H9 (cell line): Measurements from ENCODE around the gene SYCN. TPM values are rescaled to one million over a fixed set of nuclear protein-coding genes. Genes with fewer than 3 reads are reported as not detected.

Source experiments
- DNase-seq: peaks from one replicate; pipeline ENCODE4 v3.0.0-alpha.2; 2017
- H2AFZ ChIP-seq: one replicate; pipeline ENCODE4 v1.6.1; 2013; ENCODE audit warnings: mild to moderate bottlenecking, low read length, control low read depth, moderate library complexity
- H2AK5ac ChIP-seq: 2 replicates; pipeline ENCODE4 v1.6.1; 2013; ENCODE audit warnings: low read length, control low read depth, mixed read lengths; ENCODE audit not compliant: insufficient read length
- H2BK120ac ChIP-seq: one replicate; pipeline ENCODE4 v1.6.1; 2013; ENCODE audit warnings: low read depth, mild to moderate bottlenecking, low read length, control low read depth, inconsistent platforms; ENCODE audit not compliant: poor library complexity, severe bottlenecking
- H2BK12ac ChIP-seq: 2 replicates; pipeline ENCODE4 v1.6.1; 2013; ENCODE audit warnings: low read length, control low read depth, mixed read lengths, low read depth; ENCODE audit not compliant: insufficient read length
- H2BK15ac ChIP-seq: 2 replicates; pipeline ENCODE4 v1.6.1; 2013; ENCODE audit warnings: low read depth, low read length, control low read depth
- H2BK20ac ChIP-seq: one replicate; pipeline ENCODE4 v1.6.1; 2013; ENCODE audit warnings: low read depth, mild to moderate bottlenecking, low read length, control low read depth, inconsistent platforms; ENCODE audit not compliant: poor library complexity, severe bottlenecking
- H2BK5ac ChIP-seq: 2 replicates; pipeline ENCODE4 v1.6.1; 2013; ENCODE audit warnings: low read length, control low read depth, mixed read lengths; ENCODE audit not compliant: insufficient read length
- H3K14ac ChIP-seq: 2 replicates; pipeline ENCODE4 v1.6.1; 2013; ENCODE audit warnings: low read length, control low read depth; ENCODE audit not compliant: insufficient read depth
- H3K18ac ChIP-seq: 2 replicates; pipeline ENCODE4 v1.6.1; 2013; ENCODE audit warnings: low read depth, mild to moderate bottlenecking, mixed read lengths, low read length, control low read depth; ENCODE audit not compliant: insufficient read length
- H3K23ac ChIP-seq: 2 replicates; pipeline ENCODE4 v1.6.1; 2013; ENCODE audit warnings: low read length, control low read depth, mixed read lengths, low read depth; ENCODE audit not compliant: insufficient read length
- H3K23me2 ChIP-seq: 2 replicates; pipeline ENCODE4 v1.6.1; 2013; ENCODE audit warnings: low read depth, mild to moderate bottlenecking, mixed read lengths, low read length, control low read depth; ENCODE audit not compliant: insufficient read length, poor library complexity, severe bottlenecking
- H3K27ac ChIP-seq: 2 replicates; pipeline ENCODE4 v1.5.1; 2013; ENCODE audit warnings: low read length, control low read depth, mixed read lengths, low read depth; ENCODE audit not compliant: insufficient read length
- H3K27me3 ChIP-seq: 2 replicates; pipeline ENCODE4 v1.6.1; 2013; ENCODE audit warnings: low read length, control low read depth, inconsistent platforms; ENCODE audit not compliant: insufficient read depth
- H3K4ac ChIP-seq: 2 replicates; pipeline ENCODE4 v1.6.1; 2013; ENCODE audit warnings: low read depth, mild to moderate bottlenecking, control low read depth, inconsistent platforms, low read length, moderate library complexity
- H3K4me1 ChIP-seq: 2 replicates; pipeline ENCODE4 v1.6.1; 2013; ENCODE audit warnings: low read length, control low read depth, inconsistent platforms; ENCODE audit not compliant: insufficient read depth
- H3K4me2 ChIP-seq: 2 replicates; pipeline ENCODE4 v1.6.1; 2013; ENCODE audit warnings: low read length, control low read depth, mixed read lengths; ENCODE audit not compliant: insufficient read length, insufficient read depth
- H3K56ac ChIP-seq: 2 replicates; pipeline ENCODE4 v1.6.1; 2013; ENCODE audit warnings: low read depth, mild to moderate bottlenecking, mixed read lengths, low read length, control low read depth; ENCODE audit not compliant: insufficient read length
- H3K79me1 ChIP-seq: 2 replicates; pipeline ENCODE4 v1.6.1; 2013; ENCODE audit warnings: low read depth, mild to moderate bottlenecking, moderate library complexity, low read length, control low read depth, inconsistent platforms; ENCODE audit not compliant: insufficient read depth, poor library complexity, severe bottlenecking
- H3K79me2 ChIP-seq: 2 replicates; pipeline ENCODE4 v1.6.1; 2013; ENCODE audit warnings: low read length, control low read depth, inconsistent platforms; ENCODE audit not compliant: insufficient read depth
- H3K9ac ChIP-seq: 2 replicates; pipeline ENCODE4 v1.6.1; 2013; ENCODE audit warnings: low read length, control low read depth, mixed read lengths; ENCODE audit not compliant: insufficient read length; ENCODE audit errors: extremely low read depth
- H3K9me3 ChIP-seq: one replicate; pipeline ENCODE4 v1.6.1; 2013; ENCODE audit warnings: low read depth, low read length, inconsistent platforms; ENCODE audit not compliant: control insufficient read depth
- H3T11ph ChIP-seq: one replicate; pipeline ENCODE4 v1.6.1; 2013; ENCODE audit warnings: mild to moderate bottlenecking, low read length, control low read depth, inconsistent platforms
- H4K20me1 ChIP-seq: one replicate; pipeline ENCODE4 v1.6.1; 2013; ENCODE audit not compliant: control insufficient read depth, insufficient read length, insufficient read depth
- H4K5ac ChIP-seq: 2 replicates; pipeline ENCODE4 v1.6.1; 2013; ENCODE audit warnings: low read depth, mild to moderate bottlenecking, mixed read lengths, low read length, control low read depth; ENCODE audit not compliant: insufficient read length
- H4K8ac ChIP-seq: replicated peaks from 2 replicates; pipeline ENCODE4 v1.6.1; 2013; ENCODE audit warnings: low read length, control low read depth, mixed read lengths, low read depth; ENCODE audit not compliant: insufficient read length
- H4K91ac ChIP-seq: 2 replicates; pipeline ENCODE4 v1.6.1; 2013; ENCODE audit warnings: low read depth, mild to moderate bottlenecking, moderate library complexity, mixed read lengths, low read length, control low read depth; ENCODE audit not compliant: insufficient read length
- H3K27ac Mint-ChIP-seq, 3 experiments: 2 replicates in 2 of 3; 3 replicates in 1 of 3; pipeline ENCODE4 v1.8.0; 2020 to 2021; ENCODE audit warnings: mixed read lengths in 3 of 3, mild to moderate bottlenecking in 1 of 3, moderate library complexity in 1 of 3
- H3K27me3 Mint-ChIP-seq: 2 replicates; pipeline ENCODE4 v1.8.0; 2021; ENCODE audit warnings: low read depth, mild to moderate bottlenecking, moderate library complexity, mixed read lengths
- H3K36me3 Mint-ChIP-seq, 3 experiments: 2 replicates in 2 of 3; 3 replicates in 1 of 3; pipeline ENCODE4 v1.8.0; 2020 to 2021; ENCODE audit warnings: low read depth in 3 of 3, mixed read lengths in 3 of 3; ENCODE audit not compliant: insufficient read depth in 1 of 3
- H3K4me1 Mint-ChIP-seq, 2 experiments: 2 replicates each; pipeline ENCODE4 v1.8.0; 2020; ENCODE audit warnings: mixed read lengths in 2 of 2
- H3K4me3 Mint-ChIP-seq, 2 experiments: 2 replicates in 1 of 2; 3 replicates in 1 of 2; pipeline ENCODE4 v1.8.0; 2020 to 2021; ENCODE audit warnings: mild to moderate bottlenecking in 2 of 2, mixed read lengths in 2 of 2, moderate library complexity in 1 of 2
- H3K9me3 Mint-ChIP-seq, 2 experiments: 2 replicates in 1 of 2; 3 replicates in 1 of 2; pipeline ENCODE4 v1.8.0; 2020; ENCODE audit warnings: mild to moderate bottlenecking in 2 of 2, mixed read lengths in 2 of 2, moderate library complexity in 1 of 2
- CTCF ChIP-seq: fragments of 200-600 bp; sonication (generic); conservative IDR thresholded peaks from 3 replicates; pipeline ENCODE4 v1.8.0; 2021; ENCODE audit warnings: antibody characterized with exemption, mild to moderate bottlenecking
- WGBS: extraction: QIAGEN DNeasy Blood & Tissue Kit; methylation state at CpG from one replicate; pipeline ENCODE4 v1.1.7; 2013; ENCODE audit warnings: missing lambda C conversion rate, low lambda C conversion rate, mixed read lengths; ENCODE audit not compliant: insufficient read length; ENCODE audit errors: extremely low coverage; 5-methylcytosine and 5-hydroxymethylcytosine counted together
- total RNA-seq: library from RNA; stranded (reverse); gene quantifications from 2 replicates; pipeline ENCODE4 v1.2.1, GENCODE V29; 2021

SYCN gene
- total RNA-seq, 1 experiment from 2014 or later: not detected

- H3K23me2 ChIP-seq: peaks cover 9% of the 10 kb centered on the region
- H3K9me3 ChIP-seq: no peaks in the 10 kb centered on the region
- H4K5ac ChIP-seq: no peak overlapping the region
- H3K4me1 Mint-ChIP-seq: peaks cover 2 to 3% of the 10 kb centered on the region in 2 experiments; a peak in 2 of 4 replicates
- TF ChIP-seq CTCF: no peak
- no peak overlapping the region for H4K91ac ChIP-seq
- H3K79me2 ChIP-seq: no peaks in the 10 kb centered on the region
- H2BK5ac ChIP-seq: no peak overlapping the region
- H2BK12ac ChIP-seq: no peak overlapping the region
- H3K27me3 Mint-ChIP-seq: peaks cover 88% of the 10 kb centered on the region
- H2BK120ac ChIP-seq: no peak overlapping the region
- H3K79me1 ChIP-seq: no peaks in the 10 kb centered on the region
- no peak overlapping the region for H3K14ac ChIP-seq
- no peak overlapping the region for H3K18ac ChIP-seq
- H3K4me2 ChIP-seq: peak overlapping the region; percentile 38
- H2AFZ ChIP-seq: no peak overlapping the region
- H2BK20ac ChIP-seq: no peak overlapping the region
- no peak overlapping the region for H3K23ac ChIP-seq
- WGBS: no CpG with 5 or more reads among the region's 92 CpGs
- peak; percentile 46 for DNase-seq
- no peaks in the 10 kb centered on the region for H4K20me1 ChIP-seq
- no peak overlapping the region for H2AK5ac ChIP-seq
- H3K9ac ChIP-seq: no peak overlapping the region
- H3K4me3 Mint-ChIP-seq: peak overlapping the region; percentile 19 to 68
- H2BK15ac ChIP-seq: no peak overlapping the region
- H3K4ac ChIP-seq: no peak overlapping the region
- H3K27ac Mint-ChIP-seq: no peak overlapping the region
- no peak overlapping the region for H3T11ph ChIP-seq
- H3K56ac ChIP-seq: no peak overlapping the region
- H3K36me3 Mint-ChIP-seq: no peaks in the 10 kb centered on the region
- no peak overlapping the region for H3K27ac ChIP-seq
- no peaks in the 10 kb centered on the region for H3K9me3 Mint-ChIP-seq
- H3K27me3 ChIP-seq: peaks cover 35% of the 10 kb centered on the region; the same call in 1 of the 2 replicates
- no peak overlapping the region for H4K8ac ChIP-seq
- H3K4me1 ChIP-seq: no peaks in the 10 kb centered on the region
These were observed 43.9 kb upstream of the SYCN start for GRCh38 chr19:39247701-39248664.
